ENCODE data around the gene TSPAN9. TPM values are rescaled to one million over a fixed set of nuclear protein-coding genes. Genes with fewer than 3 reads are reported as not detected.

TSPAN9 gene
- polyA plus RNA-seq, 2 of the 4 experiments (the other 2 are of a cell fraction): 12.4 to 16.1 TPM

- Histone ChIP-seq H3K4me1 (no peaks in the 10 kb centered on the region), H3K4me2 (no peak overlapping the region), H3K4me3 (no peak overlapping the region), H3K9me3 (no peaks in the 10 kb centered on the region), H3K27ac (no peak overlapping the region)
- TF ChIP-seq RARB (CRISPR knock-in tag; IDR thresholded peaks at IDR 0.05): no peak
- TF ChIP-seq BHLHE40 (IDR thresholded peaks at IDR 0.05; ENCODE audit: low read depth, low read length): no peak
- no peak for TF ChIP-seq TP53 (CRISPR knock-in tag; IDR thresholded peaks at IDR 0.05)
- no peak for TF ChIP-seq HOXA7 (CRISPR knock-in tag; IDR thresholded peaks at IDR 0.05)
- no peak for TF ChIP-seq FOSB (CRISPR knock-in tag; IDR thresholded peaks at IDR 0.05)
- TF ChIP-seq EHF (CRISPR knock-in tag; IDR thresholded peaks at IDR 0.05): no peak
- no peak for TF ChIP-seq RCOR1 (IDR thresholded peaks at IDR 0.05; ENCODE audit: low read depth, low read length)
- no peak for TF ChIP-seq NFE2L2 (conservative IDR thresholded peaks at IDR 0.05; ENCODE audit: low read length)
- TF ChIP-seq MAFK (IDR thresholded peaks at IDR 0.05; ENCODE audit: partially characterized antibody): no peak
- TF ChIP-seq HOXB5 (CRISPR knock-in tag; IDR thresholded peaks at IDR 0.05): no peak
- TF ChIP-seq MAZ (IDR thresholded peaks at IDR 0.05; ENCODE audit: borderline replicate concordance, low read depth, low read length): no peak
- POLR2A ChIA-PET: no interaction called here
- ATAC-seq (no peak), DNase-seq (ENCODE audit: low read depth in 1 of 2, low spot score in 1 of 2) (no peak), FAIRE-seq (no peak)
- 74% methylated on average over 14 of the region's 14 CpGs for WGBS (ENCODE audit: missing lambda C conversion rate)
- CTCF ChIA-PET: interaction anchor here (0.6 to 1.4 kb wide), 3 partner anchors 21 to 98 kb away, joined by 3 to 4 read pairs (median 3); no protein-coding TSS in a partner anchor
Measured at GRCh38 chr12:3230758-3231375, 153.7 kb downstream of the TSPAN9 start.

GRCh38 chr12:3231399-3231876 lies 154.3 kb downstream of the TSPAN9 start:
- ChIA-PET POLR2A (no interaction called here), CTCF (interaction anchor here (0.6 kb wide), 1 partner anchor 21 kb away, joined by 3 read pairs; no protein-coding TSS in a partner anchor)
- Histone ChIP-seq H3K9me3 (no peaks in the 10 kb centered on the region), H3K4me1 (no peaks in the 10 kb centered on the region), H3K4me3 (no peak overlapping the region), H3K27ac (no peak overlapping the region), H3K4me2 (no peak overlapping the region)
- 90% methylated on average over 19 of the region's 19 CpGs for WGBS (ENCODE audit: missing lambda C conversion rate)
- FAIRE-seq: no peak
- TF ChIP-seq CBX8 (IDR thresholded peaks at IDR 0.05) (no peak), MAZ (IDR thresholded peaks at IDR 0.05; ENCODE audit: borderline replicate concordance, low read depth, low read length) (no peak), POLR2AphosphoS2 (conservative IDR thresholded peaks at IDR 0.05; ENCODE audit: low read length) (no peak), CBX2 (IDR thresholded peaks at IDR 0.05; ENCODE audit: borderline replicate concordance, low read depth) (no peak), ESRRA (IDR thresholded peaks at IDR 0.05; ENCODE audit: borderline replicate concordance, low read length) (no peak)
- no peak for DNase-seq (ENCODE audit: low read depth in 1 of 2, low spot score in 1 of 2)
- no peak for ATAC-seq

GRCh38 chr12:3233797-3234196 lies 156.6 kb downstream of the TSPAN9 start:
- no peaks in the 10 kb centered on the region for H3K9me3 ChIP-seq
- H3K4me3 ChIP-seq: no peak overlapping the region
- DNase-seq (ENCODE audit: low read depth in 1 of 2, low spot score in 1 of 2) (no peak), FAIRE-seq (no peak), ATAC-seq (no peak)
- ChIA-PET POLR2A (no interaction called here), CTCF (interaction anchor here (0.8 to 1.8 kb wide), 5 partner anchors 16 to 55 kb away, joined by 3 to 8 read pairs (median 3); no protein-coding TSS in a partner anchor)
- 0 out of 3 replicates have a peak, but pooled peaks cover 3% of the 10 kb centered on the region for H3K4me1 ChIP-seq
- WGBS (ENCODE audit: missing lambda C conversion rate): 39% methylated on average over 5 of the region's 5 CpGs
- H3K4me2 ChIP-seq: no peak overlapping the region
- H3K27ac ChIP-seq: no peak overlapping the region
- TF ChIP-seq HES2 (IDR thresholded peaks at IDR 0.05) (no peak), EHMT2 (IDR thresholded peaks at IDR 0.05; ENCODE audit: low read depth) (no peak), EP300 (IDR thresholded peaks at IDR 0.05) (no peak), RAD21 (conservative IDR thresholded peaks at IDR 0.05 in 1 of 2, IDR thresholded peaks at IDR 0.05 in 1 of 2) (no peak), EHF (CRISPR knock-in tag; IDR thresholded peaks at IDR 0.05) (no peak), PHF8 (IDR thresholded peaks at IDR 0.05; ENCODE audit: borderline replicate concordance, low read depth) (no peak), RNF2 (IDR thresholded peaks at IDR 0.05; ENCODE audit: borderline replicate concordance, low read depth) (no peak), MAZ (IDR thresholded peaks at IDR 0.05; ENCODE audit: borderline replicate concordance, low read depth, low read length) (no peak), KDM1A (IDR thresholded peaks at IDR 0.05; ENCODE audit: low read depth) (no peak), PBX3 (IDR thresholded peaks at IDR 0.05) (no peak), CEBPB (IDR thresholded peaks at IDR 0.05) (no peak)
